ENCODE data around the gene AURKAIP1. TPM values are rescaled to one million over a fixed set of nuclear protein-coding genes. Genes with fewer than 3 reads are reported as not detected.
A peak's percentile ranks its signal among the peaks of the same experiment; 100 is the strongest.

AURKAIP1 gene
- total and polyA plus RNA-seq, 9 of the 15 experiments (the other 6 are each of a cell fraction or from before 2014, with no cell fraction given) = 7.8 to 478 (median 92.0) TPM

- TF ChIP-seq DMBX1 (CRISPR knock-in tag; IDR thresholded peaks at IDR 0.05; ENCODE audit: borderline replicate concordance) (peak; percentile 77; the same call in 1 of the 2 replicates), TAF9B (IDR thresholded peaks at IDR 0.05; ENCODE audit: partially characterized antibody) (peak; percentile 88), SMC3 (conservative IDR thresholded peaks at IDR 0.05; ENCODE audit: insufficient read depth, low read depth, low read length) (no peak), ZNF384 (IDR thresholded peaks at IDR 0.05; ENCODE audit: low read depth, low read length) (peak; percentile 59), ARHGAP35 (IDR thresholded peaks at IDR 0.05; ENCODE audit: partially characterized antibody) (peak; percentile 91), CHCHD3 (CRISPR knock-in tag; IDR thresholded peaks at IDR 0.05) (no peak), TBP (optimal IDR thresholded peaks at IDR 0.05; ENCODE audit: low read depth, low read length) (peak; percentile 37), ILK (tag; IDR thresholded peaks at IDR 0.05; ENCODE audit: borderline replicate concordance, low read depth) (no peak), ZEB2 (IDR thresholded peaks at IDR 0.05) (peak; percentile 100), HDAC1 (IDR thresholded peaks at IDR 0.05) (peak in 1 of 2 experiments; percentile 51; a peak in 2 of 4 replicates), PHF21A (IDR thresholded peaks at IDR 0.05; ENCODE audit: borderline replicate concordance, low read depth) (peak; percentile 84), ZNF699 (CRISPR knock-in tag; IDR thresholded peaks at IDR 0.05; ENCODE audit: insufficient replicate concordance) (no peak), MAFK (IDR thresholded peaks at IDR 0.05; ENCODE audit: low read length) (0 out of 2 replicates have a peak, but pooled peaks have one; percentile 20), FIP1L1 (IDR thresholded peaks at IDR 0.05; ENCODE audit: low read depth, low read length, poor library complexity, severe bottlenecking) (peak; percentile 99), MYBL2 (IDR thresholded peaks at IDR 0.05; ENCODE audit: low read depth) (no peak; the same call in 1 of the 2 replicates), MYBL2 (CRISPR knock-in tag; IDR thresholded peaks at IDR 0.05; ENCODE audit: borderline replicate concordance) (no peak), ZKSCAN8 (CRISPR knock-in tag; IDR thresholded peaks at IDR 0.05) (no peak; the same call in 1 of the 2 replicates), ZBTB2 (IDR thresholded peaks at IDR 0.05) (no peak)
- TF ChIP-seq, protein P1, sequence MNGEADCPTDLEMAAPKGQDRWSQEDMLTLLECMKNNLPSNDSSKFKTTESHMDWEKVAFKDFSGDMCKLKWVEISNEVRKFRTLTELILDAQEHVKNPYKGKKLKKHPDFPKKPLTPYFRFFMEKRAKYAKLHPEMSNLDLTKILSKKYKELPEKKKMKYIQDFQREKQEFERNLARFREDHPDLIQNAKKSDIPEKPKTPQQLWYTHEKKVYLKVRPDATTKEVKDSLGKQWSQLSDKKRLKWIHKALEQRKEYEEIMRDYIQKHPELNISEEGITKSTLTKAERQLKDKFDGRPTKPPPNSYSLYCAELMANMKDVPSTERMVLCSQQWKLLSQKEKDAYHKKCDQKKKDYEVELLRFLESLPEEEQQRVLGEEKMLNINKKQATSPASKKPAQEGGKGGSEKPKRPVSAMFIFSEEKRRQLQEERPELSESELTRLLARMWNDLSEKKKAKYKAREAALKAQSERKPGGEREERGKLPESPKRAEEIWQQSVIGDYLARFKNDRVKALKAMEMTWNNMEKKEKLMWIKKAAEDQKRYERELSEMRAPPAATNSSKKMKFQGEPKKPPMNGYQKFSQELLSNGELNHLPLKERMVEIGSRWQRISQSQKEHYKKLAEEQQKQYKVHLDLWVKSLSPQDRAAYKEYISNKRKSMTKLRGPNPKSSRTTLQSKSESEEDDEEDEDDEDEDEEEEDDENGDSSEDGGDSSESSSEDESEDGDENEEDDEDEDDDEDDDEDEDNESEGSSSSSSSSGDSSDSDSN (IDR thresholded peaks at IDR 0.05; ENCODE audit: borderline replicate concordance in 1 of 2, low read depth in 2 of 2, low read length in 2 of 2) = peak; percentile 100
- TF ChIP-seq, protein P2, sequence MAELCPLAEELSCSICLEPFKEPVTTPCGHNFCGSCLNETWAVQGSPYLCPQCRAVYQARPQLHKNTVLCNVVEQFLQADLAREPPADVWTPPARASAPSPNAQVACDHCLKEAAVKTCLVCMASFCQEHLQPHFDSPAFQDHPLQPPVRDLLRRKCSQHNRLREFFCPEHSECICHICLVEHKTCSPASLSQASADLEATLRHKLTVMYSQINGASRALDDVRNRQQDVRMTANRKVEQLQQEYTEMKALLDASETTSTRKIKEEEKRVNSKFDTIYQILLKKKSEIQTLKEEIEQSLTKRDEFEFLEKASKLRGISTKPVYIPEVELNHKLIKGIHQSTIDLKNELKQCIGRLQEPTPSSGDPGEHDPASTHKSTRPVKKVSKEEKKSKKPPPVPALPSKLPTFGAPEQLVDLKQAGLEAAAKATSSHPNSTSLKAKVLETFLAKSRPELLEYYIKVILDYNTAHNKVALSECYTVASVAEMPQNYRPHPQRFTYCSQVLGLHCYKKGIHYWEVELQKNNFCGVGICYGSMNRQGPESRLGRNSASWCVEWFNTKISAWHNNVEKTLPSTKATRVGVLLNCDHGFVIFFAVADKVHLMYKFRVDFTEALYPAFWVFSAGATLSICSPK (IDR thresholded peaks at IDR 0.05; ENCODE audit: borderline replicate concordance) = no peak
- TF ChIP-seq, protein P3, sequence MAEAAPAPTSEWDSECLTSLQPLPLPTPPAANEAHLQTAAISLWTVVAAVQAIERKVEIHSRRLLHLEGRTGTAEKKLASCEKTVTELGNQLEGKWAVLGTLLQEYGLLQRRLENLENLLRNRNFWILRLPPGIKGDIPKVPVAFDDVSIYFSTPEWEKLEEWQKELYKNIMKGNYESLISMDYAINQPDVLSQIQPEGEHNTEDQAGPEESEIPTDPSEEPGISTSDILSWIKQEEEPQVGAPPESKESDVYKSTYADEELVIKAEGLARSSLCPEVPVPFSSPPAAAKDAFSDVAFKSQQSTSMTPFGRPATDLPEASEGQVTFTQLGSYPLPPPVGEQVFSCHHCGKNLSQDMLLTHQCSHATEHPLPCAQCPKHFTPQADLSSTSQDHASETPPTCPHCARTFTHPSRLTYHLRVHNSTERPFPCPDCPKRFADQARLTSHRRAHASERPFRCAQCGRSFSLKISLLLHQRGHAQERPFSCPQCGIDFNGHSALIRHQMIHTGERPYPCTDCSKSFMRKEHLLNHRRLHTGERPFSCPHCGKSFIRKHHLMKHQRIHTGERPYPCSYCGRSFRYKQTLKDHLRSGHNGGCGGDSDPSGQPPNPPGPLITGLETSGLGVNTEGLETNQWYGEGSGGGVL (CRISPR knock-in tag; IDR thresholded peaks at IDR 0.05) = no peak
Measured at GRCh38 chr1:1374929-1375662, at the start of gene AURKAIP1 (continued).

All from K562 (cell line).